Effector CD8-positive, alpha-beta T cell (primary cell): Measurements from ENCODE around the gene MYH9.
A peak's percentile ranks its signal among the peaks of the same experiment; 100 is the strongest.

Experiments
- DNase-seq: peaks from one replicate; lab custom pipeline; 2025; lab: John Stamatoyannopoulos, UW

Gene MYH9

GRCh38 chr22:36246718-36247117, 141.0 kb downstream of the MYH9 start:
- no peak for DNase-seq

DNA sequence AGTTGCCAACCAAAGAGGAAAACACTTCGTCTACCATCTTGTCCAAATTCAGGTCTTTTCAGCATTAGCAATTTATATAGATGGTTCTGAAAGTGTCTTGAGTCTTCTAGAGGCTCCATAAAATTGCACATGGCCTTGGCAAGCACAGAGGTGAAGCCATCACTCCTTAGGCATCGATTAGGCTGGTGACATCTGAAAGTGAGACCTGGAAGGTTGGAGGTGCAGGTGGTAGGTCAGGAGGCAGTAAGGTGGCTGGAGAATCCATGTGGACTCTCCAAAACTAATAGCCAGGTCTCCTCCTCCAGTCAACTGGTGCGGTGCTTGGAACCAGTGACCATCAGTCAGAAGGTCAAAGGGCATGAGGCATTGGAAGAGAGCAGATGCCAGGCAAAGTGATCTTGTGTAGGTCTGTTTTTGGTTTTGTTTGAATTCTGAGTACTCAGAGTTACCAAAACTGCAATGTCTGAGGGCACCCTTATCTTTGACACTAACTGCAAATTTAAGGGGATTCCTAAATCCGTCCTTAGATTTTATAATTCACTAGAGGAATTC, 141.9 kb downstream of the MYH9 start:
- no peak for DNase-seq

DNA sequence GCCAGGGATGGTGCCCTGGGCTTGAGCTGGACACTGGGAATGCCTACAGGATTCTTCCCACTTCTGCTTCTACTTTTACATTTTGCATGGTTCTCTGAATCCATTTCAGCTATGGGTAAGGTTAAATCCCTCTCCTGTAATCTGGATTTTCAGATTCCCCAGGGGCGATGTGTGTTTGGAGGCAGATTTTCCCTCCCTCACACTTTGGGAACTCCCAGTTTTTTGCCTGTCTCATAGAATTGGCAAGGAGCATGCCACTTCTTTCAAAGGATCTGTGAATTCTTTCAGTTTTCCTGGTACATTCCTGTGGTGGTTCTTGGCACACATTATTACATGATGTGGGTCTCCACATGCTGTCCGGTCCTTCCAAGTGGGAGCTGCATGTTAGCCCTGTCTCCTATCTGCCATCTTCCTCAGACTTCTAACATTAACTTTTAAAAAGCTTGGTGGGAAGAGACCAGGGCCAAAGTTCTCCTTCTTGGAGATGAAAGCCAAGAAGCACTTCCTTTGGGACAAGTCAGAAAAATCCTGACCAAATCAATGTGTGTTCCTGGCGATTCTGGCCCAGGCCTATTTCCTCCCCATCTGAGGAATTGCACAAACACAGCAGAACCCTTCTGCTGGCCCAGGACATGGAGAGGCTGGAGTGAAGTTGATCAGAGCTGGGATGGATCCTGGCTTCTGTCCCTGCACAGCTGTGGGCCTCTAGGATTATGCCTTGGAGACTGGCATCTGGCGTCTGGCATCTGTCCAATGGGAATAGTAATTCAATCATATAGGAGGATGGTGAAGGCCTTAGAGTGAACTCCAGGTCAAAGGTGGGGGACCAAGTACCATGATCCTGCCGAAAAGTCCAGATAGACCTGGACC, 143.0 kb downstream of the MYH9 start:
- DNase-seq: no peak

DNA sequence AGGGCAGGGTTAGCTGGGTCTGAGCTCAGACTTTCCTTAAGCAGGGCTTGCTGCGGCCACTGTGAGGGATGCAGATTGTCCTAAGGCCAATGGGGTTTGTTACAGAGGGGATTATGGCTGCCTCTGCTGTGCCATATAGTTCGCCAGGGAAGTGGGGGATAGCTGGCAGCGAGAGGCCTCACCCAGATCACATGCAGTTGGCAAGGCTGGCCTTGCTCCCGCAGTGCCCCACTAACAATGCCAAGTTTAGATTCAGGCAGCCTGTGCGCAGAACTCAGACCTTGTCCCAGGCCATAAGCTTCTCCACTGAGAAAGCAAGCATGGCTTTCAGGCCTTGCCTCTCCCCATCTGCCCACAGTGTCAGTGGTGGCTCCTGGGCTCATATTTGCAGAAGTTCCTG, 143.8 kb downstream of the MYH9 start:
- no peak for DNase-seq

DNA sequence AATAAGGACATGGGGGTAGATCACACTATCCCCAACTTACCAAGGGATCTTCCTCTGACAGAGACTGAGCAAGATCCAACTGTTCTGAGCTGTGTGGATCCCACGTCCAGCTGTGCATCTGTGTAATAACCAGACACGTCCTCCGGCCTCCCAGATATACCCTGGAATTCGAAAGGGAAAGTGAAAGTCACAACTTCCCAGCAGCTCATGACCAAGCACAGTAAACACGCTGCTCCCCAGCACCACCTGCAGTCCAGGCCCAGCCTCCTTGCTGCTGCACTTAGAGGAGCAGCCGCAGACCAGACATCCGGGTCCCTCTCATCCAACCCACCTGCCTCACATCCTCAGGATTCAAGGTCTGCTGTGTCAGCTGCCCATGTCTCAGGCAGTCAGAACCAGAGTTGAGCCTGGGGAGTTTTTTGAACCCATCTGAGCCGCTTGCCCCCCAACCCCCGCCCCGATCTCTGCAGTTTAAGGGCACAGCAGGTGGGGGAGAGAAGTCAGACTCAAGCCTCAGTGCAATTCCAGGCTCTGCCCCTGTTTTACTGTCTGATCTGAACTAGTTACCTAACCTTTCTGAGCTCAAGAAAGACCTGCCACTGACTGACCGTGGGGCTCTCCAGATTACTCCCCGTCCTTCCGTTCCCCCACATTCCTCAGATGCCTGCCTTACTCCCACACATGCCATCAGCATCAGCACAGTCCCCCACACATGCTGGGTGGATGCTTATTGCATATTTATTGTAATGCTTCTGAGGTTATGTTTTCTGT, 148.2 kb downstream of the MYH9 start, which contains the start of gene APOL2:
APOL2 (minus strand) TSS at position 127 of the 771 bp plus-strand sequence. CDS start 6,365 bp downstream, outside the sequence.
- peak; percentile 72 for DNase-seq

DNA sequence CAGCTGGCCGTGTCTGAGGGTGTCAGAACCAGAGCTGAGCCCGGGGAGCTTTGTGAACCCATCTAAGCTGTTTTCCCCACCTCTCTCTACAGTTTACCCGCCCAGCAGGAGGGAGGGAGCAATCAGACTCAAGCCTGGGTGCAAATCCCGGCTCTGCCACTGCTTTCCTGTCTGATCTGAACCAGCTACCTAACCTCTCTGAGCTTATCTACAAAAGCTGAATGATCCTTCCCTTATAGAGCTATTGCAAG, 148.7 kb downstream of the MYH9 start:
- no peak for DNase-seq

DNA sequence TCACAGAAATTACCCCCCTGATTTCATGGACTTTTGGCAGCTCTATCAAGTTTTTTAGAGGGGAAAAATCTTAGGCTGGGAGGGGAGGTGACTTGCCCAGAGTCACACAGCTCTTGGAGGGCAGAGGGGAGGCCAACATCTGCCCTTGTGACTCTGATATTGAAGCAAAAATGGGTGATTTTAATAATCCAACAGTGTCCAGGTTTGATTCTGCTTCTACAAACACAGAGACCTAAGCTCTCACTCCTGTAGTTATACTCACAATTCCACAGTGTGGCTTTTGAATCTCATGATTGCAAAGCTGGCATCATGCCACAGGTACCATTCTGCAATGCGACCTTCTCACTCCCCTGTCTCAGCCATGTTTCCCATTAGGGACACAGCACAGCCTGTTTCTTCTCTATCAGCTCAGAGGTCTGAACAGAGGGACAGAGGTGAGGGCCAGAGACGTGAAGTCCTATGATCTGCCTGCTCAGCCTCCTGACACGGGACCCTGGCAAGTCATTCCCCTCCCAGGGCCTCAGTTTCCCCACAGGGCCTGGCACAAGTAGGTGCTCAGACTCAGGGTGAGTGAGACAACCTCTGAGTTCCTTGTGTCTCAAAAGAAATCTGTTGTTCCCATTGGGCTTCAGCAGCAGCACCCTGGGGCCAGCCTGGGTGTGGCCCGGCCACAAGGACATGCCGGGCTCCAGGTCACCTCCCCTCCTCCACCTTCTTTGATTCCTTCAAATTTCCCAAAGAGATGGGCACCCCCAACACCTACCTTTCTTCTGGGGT, 149.2 kb downstream of the MYH9 start:
- DNase-seq: no peak

GRCh38 chr22:36237462-36238372, 150.1 kb downstream of the MYH9 start:
- DNase-seq: no peak

DNA sequence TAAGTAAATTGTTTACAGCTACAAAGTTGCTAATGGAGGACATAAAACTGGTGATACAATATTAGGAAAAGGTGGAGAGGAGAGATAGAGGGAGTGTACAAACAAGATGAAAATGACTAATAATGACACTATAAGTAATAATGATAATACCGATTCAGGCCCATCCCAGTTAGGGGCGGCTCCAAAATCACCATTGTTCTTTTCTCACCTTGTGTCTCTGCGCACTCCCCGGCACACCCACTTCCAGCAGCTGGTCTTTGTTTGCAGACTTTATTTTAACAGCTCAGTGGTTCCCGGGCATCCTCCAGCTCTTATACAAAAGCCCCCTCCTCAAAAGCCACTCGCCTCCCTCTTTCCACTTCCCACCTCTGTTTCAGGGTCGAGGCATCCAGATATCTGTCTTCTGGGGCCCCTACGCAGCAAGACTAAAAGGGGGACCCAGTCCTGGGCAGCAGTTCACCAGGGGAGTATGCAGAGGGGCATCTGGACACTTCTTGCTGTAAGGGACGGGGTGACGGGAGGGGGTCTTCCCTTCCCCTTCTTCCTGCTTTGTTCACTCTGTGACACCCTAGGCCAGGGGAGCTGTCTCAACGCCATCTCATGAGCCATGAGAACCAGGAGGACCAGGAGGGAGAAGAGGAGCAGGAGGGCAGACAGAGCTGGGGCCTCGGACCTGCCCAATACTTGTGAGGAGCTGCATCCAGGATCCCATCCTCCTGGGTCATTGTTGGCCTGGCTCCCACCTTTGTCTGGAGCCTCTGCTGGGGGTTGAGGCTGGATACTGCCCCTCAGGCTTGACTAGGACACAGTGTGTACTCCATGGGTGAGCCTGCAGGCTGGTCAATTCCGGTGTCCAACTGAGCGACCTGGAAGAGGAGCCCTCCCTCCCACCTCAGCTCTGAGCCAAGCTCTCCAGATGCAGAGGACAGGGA, 151.1 kb downstream of the MYH9 start:
- no peak for DNase-seq

- DNase-seq: no peak
Observed at GRCh38 chr22:36235585-36235984, 152.2 kb downstream of the MYH9 start.

DNA sequence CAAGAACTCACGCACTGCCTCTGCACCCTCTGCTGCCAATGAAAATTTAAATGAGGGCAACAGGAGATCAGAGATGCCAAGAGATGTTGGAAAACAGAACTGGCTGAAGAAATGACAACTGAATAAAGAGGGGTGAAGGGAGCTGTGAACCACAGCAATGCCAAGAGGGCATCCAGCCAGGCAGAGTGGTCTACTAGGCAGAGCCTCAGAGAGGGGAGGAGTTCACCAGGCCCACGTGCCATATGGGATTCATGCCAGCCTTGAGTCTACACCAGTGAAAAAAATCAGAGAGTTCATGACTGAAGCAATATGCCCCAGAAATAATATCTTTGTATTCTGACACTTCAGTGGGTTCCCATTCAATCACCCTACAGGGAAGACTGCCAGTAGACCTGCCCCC, 152.8 kb downstream of the MYH9 start:
- DNase-seq: no peak

DNA sequence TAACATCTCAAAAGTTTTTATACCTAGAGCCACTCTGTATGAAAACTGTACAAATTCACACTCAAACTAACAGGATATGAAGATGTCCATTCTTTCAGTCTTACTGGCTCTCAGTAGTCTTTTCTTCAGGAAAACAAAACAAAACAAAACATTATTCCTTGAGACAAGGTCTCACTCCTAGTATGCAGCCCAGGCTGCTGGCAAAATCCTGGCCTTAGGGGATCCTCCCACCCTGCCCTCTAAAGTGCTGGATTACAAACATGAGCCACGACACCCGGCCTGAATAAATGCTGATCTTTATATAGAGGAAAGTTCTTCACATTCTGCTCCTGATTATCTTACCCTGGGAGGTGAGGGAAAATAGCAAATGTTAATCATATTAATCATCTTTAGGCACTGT, 153.6 kb downstream of the MYH9 start:
- DNase-seq: no peak

GRCh38 chr22:36233796-36234195, 154.0 kb downstream of the MYH9 start:
- no peak for DNase-seq

DNA sequence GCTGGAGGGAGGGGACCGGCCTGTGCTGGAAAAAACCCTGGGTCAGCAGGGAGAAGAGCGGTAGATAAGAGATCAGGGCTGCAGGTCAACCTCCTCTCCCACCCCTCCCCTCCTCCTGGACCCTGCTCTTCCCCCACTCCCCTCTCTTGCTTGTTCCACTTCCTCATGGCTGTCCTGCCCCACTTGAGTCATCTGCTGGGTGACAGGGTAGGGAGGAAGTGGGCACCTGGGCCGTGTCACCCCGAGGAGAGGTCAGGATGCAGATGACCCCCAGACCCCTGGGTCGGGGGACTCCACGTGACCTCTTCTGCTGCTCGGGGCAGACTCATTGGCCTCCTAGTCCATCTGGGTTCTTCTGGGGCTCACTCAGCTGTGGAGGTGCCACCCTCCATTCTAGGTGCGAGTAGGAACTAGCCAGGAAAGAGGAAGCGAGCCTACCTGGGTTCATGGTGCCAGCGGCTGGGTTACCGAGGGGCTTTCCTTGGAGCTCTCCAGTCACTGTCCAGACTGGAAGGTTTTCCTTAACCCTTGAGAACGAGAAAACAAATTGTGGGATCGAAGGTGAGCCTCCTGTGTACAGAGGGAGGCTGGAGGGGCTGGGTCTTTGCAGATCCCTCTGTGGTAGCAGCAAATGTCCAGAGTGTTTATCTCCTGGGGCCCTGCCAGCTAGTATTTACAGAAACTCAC, 154.9 kb downstream of the MYH9 start:
- DNase-seq: no peak
